Measurements from ENCODE around the gene ADAMTS1. TPM values are rescaled to one million over a fixed set of nuclear protein-coding genes. Genes with fewer than 3 reads are reported as not detected.

ADAMTS1 gene
- total and polyA plus RNA-seq, 2 of the 4 experiments (the other 2 are of a cell fraction) = 116 to 317 TPM

DNA sequence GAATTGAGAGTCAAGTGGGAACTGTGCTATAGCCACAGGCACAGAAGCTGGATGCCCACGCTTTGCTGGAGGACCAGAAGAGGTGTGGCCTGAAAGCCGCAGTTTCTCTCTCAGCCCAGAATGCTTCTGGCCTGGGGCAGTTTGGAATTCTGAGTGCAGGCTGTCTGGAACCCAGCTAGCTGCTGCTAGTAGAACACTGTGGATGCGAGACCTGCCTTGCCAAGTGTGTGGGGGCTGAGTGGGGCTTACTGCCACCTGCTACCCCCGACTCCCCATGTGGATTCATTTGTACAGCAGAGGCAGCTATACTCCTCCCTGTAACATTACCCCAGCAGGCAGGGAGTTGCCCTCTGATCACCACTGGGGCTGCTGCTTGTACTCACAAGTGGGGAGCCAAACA lies 12.2 kb downstream of the ADAMTS1 start:
- intact Hi-C loops (cut with micrococcal nuclease) = no loop called here
- H3K18ac ChIP-seq (ENCODE audit: low read depth, low read length) = no peak overlapping the region
- no peak overlapping the region for H2BK5ac ChIP-seq (ENCODE audit: low read depth, low read length, poor library complexity, severe bottlenecking)

More for the DNA sequence above, 12.2 kb downstream of the ADAMTS1 start:
- Histone ChIP-seq H2AFZ (replicated peaks; ENCODE audit: low read length, poor library complexity) (no peak overlapping the region), H4K8ac (ENCODE audit: low read depth in 2 of 2, low read length in 2 of 2) (no peak overlapping the region), H3K9me3 (ENCODE audit: control insufficient read depth, insufficient read depth, low read length) (no peaks in the 10 kb centered on the region), H3K23ac (ENCODE audit: low read depth, low read length) (no peak overlapping the region), H2BK120ac (ENCODE audit: low read depth, low read length) (no peak overlapping the region), H4K91ac (ENCODE audit: insufficient read depth, low read depth, low read length) (no peak overlapping the region), H3K36me3 (ENCODE audit: control insufficient read depth, insufficient read depth, low read length) (peaks cover 14% of the 10 kb centered on the region), H3K9me1 (ENCODE audit: insufficient read depth, low read length) (peaks cover 8% of the 10 kb centered on the region), H3K79me1 (ENCODE audit: low read depth in 1 of 2, low read length in 2 of 2) (peaks cover 0 to 13% of the 10 kb centered on the region in 2 experiments; a peak in 2 of 4 replicates), H4K5ac (ENCODE audit: low read depth, low read length) (no peak overlapping the region), H2AK9ac (replicated peaks; ENCODE audit: low read depth, low read length, poor library complexity) (no peak overlapping the region), H3K27me3 (ENCODE audit: control insufficient read depth, insufficient read depth, low read length) (no peaks in the 10 kb centered on the region), H3K14ac (replicated peaks; ENCODE audit: low read depth, low read length) (no peak overlapping the region), H3K4me1 (ENCODE audit: control insufficient read depth, insufficient read depth, low read length) (no peaks in the 10 kb centered on the region; the same call in none of the 2 replicates), H2BK20ac (ENCODE audit: low read depth, low read length) (no peak overlapping the region), H3K4me2 (ENCODE audit: low read depth, low read length) (no peak overlapping the region), H2AK5ac (ENCODE audit: low read depth, low read length) (no peak overlapping the region), H3K56ac (ENCODE audit: extremely low read depth, insufficient read depth, low read length) (no peak overlapping the region), H4K20me1 (ENCODE audit: insufficient read depth, low read length) (peaks cover 36% of the 10 kb centered on the region), H3K27ac (ENCODE audit: insufficient read depth, low read length) (no peak overlapping the region), H3K4me3 (ENCODE audit: insufficient read depth, low read depth, low read length) (no peak overlapping the region), H3K4ac (ENCODE audit: low read depth, low read length) (no peak overlapping the region), H3K9ac (ENCODE audit: low read depth, low read length) (no peak overlapping the region), H2BK15ac (ENCODE audit: low read depth, low read length) (no peak overlapping the region)
- POLR2A ChIA-PET (ENCODE audit: unreplicated experiment) = interaction anchor here (0.6 kb wide), 1 partner anchor 985 kb away, joined by 3 read pairs; no protein-coding TSS in a partner anchor
- TF ChIP-seq NFE2L2 (IDR thresholded peaks at IDR 0.05; ENCODE audit: low read depth, low read length) (no peak), RAD21 (IDR thresholded peaks at IDR 0.05; ENCODE audit: low read length) (no peak)
- dilution Hi-C loops (cut with HindIII; ENCODE audit: low sequenced_read_pairs, unreplicated experiment) = no loop called here
- in situ Hi-C loops (cut with MboI; ENCODE audit: low sequenced_read_pairs) = no loop called here
- no TSS peak for BruUV-seq (replicated peaks)
- no CpG with 5 or more reads among the region's 4 CpGs for whole genome bisulfite sequencing, 2 experiments (ENCODE audit: extremely low coverage in 2 of 2, insufficient read length in 1 of 2)
- CTCF ChIA-PET = interaction anchor here (0.5 to 1.0 kb wide), 2 partner anchors 15 to 244 kb away, joined by 3 to 6 read pairs; no protein-coding TSS in a partner anchor
- DNase-seq (no peak), ATAC-seq (ENCODE audit: low read depth) (no peak)
